CD4-positive, alpha-beta T cell treated with Interleukin-6 for 4 hours (primary cell): ENCODE data around the gene PLA2G12B.

Experiments used
- DNase-seq: peaks from one replicate; pipeline ENCODE4 v3.0.0-alpha.2; 2020; ENCODE audit warnings: mixed read lengths

The PLA2G12B gene

GRCh38 chr10:72888151-72888638 is 66.4 kb downstream of the PLA2G12B start:
- DNase-seq, result no peak

- no peak for DNase-seq
Measured at GRCh38 chr10:72887043-72887442, 67.6 kb downstream of the PLA2G12B start.

- DNase-seq, result no peak
Measured at GRCh38 chr10:72886621-72887020, 68.0 kb downstream of the PLA2G12B start.

- DNase-seq, result no peak
Measured at GRCh38 chr10:72885953-72886352, 68.7 kb downstream of the PLA2G12B start.
